ENCODE measurements around the gene RAI14. TPM values are rescaled to one million over a fixed set of nuclear protein-coding genes. Genes with fewer than 3 reads are reported as not detected.

Gene RAI14
- total RNA-seq, result under 1 TPM in 3 of 5 experiments, not detected in 2; 0.32 to 0.98 (median 0.89) TPM
- polyA plus RNA-seq, result not detected
- 0.54 reads per million for total RNA-seq

DNA sequence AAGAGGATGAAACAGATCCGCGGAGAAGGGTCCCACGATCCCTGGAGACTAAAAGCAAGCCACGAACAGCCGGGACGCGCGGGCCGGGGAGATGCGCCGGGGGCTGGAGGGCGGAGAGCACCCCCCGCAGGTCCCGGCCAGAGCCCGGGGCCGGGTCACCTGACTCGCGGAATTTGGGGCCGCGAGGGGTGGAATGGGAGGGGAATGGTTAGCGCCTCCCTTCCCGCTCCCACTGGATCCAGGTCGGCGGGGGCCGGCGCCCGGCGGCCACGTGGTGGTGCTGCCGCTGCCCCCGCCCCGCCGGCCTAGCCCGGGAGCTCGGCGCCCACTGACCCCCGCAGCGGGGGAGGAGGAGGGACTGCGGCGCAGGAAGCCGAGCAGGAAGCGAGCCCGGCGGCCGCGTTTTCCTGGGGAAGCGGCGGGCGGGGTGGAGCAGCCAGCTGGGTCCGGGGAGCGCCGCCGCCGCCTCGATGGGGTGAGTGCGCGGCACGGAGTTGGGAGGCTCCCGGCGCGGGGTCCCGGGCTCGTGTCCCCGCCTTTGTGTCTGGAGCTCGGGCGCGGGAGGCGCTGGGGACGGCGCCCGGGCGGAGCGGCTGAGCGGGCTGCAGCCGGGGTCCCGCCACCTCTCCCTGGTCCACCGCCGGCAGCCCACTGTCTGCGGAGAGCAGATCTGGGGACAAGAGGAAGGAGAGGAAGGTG is at the start of gene RAI14:
Gene RAI14 (plus strand): TSS at position 328 of the 699 bp plus-strand sequence. CDS start 30,592 bp downstream, outside the sequence.
- Histone ChIP-seq H3K27me3 (ENCODE audit: control insufficient read depth in 2 of 2, insufficient read depth in 2 of 2, low read length in 2 of 2) (peaks cover 3 to 8% of the 10 kb centered on the region in 2 donors), H3K4me1 (ENCODE audit: control insufficient read depth in 2 of 2, insufficient read depth in 2 of 2, low read length in 2 of 2) (peaks cover 3 to 8% of the 10 kb centered on the region in 2 donors), H3K27ac (ENCODE audit: low read depth, low read length) (peak within 1 kb of the TSS; percentile 42), H3K36me3 (ENCODE audit: control insufficient read depth in 2 of 3, insufficient read depth in 3 of 3, low read length in 3 of 3) (no peaks in the 10 kb centered on the region), H3K9me3 (ENCODE audit: control insufficient read depth in 2 of 3, low read length in 3 of 3) (no peaks in the 10 kb centered on the region), H3K4me3 (ENCODE audit: low read length) (peak within 1 kb of the TSS; percentile 57)
- peaks cover 24 to 69% (median 34%) of the 10 kb centered on the region in 5 donors for H3K27me3 Mint-ChIP-seq
- ChIA-PET POLR2A (no interaction called here), CTCF (no interaction called here)
- DNase-seq, result peak in 4 of 9 donors; percentile 11 to 44 (median 16)
- peak within 1 kb of the TSS; percentile 34 to 92 (median 83) for H3K27ac Mint-ChIP-seq
- H3K36me3 Mint-ChIP-seq, result peaks cover 0 to 4% (median 0%) of the 10 kb centered on the region in 5 donors
- peaks cover 0 to 2% (median 0%) of the 10 kb centered on the region in 11 donors for H3K9me3 Mint-ChIP-seq
- peak within 1 kb of the TSS; percentile 80 to 100 (median 94) for H3K4me3 Mint-ChIP-seq
- H3K4me1 Mint-ChIP-seq, result peaks cover 12 to 29% (median 22%) of the 10 kb centered on the region in 7 donors
- peak; percentile 27 for ATAC-seq
- intact Hi-C loops (cut with micrococcal nuclease), result loop anchor here (5.0 to 10.0 kb wide), 2 partner anchors 181 to 239 kb away; partner anchors contain the start of gene TTC23L (in 1 of the 2)

DNA sequence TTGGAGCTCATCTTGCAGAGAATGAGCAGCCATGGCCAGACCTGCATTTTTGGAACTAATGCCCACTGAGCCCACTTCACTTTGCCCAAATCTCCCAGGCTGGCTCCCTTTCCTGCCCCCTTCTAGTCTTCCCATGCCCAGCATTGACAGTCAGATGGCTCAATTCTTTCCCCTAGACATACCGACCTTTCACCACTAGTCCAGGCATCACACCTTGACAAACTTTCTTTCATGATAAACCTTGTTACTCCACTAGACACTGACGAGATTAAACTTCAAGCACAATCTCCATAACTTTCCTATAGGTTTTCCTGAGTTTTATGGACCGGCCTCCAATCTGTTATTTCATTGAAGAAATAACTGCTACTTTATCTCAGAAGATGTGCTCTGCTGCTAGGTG is 47.8 kb upstream of the RAI14 start:
- no peaks in the 10 kb centered on the region for H3K9me3 ChIP-seq (ENCODE audit: control insufficient read depth in 2 of 3, low read length in 3 of 3)
- Mint-ChIP-seq H3K36me3 (no peaks in the 10 kb centered on the region), H3K4me3 (no peak overlapping the region), H3K9me3 (peaks cover 0 to 2% (median 0%) of the 10 kb centered on the region in 11 donors), H3K27me3 (peaks cover 0 to 19% (median 10%) of the 10 kb centered on the region in 5 donors), H3K27ac (no peak overlapping the region), H3K4me1 (no peaks in the 10 kb centered on the region)
- H3K27ac ChIP-seq (ENCODE audit: low read depth, low read length), result no peak overlapping the region
- H3K36me3 ChIP-seq (ENCODE audit: control insufficient read depth in 2 of 3, insufficient read depth in 3 of 3, low read length in 3 of 3), result no peaks in the 10 kb centered on the region
- DNase-seq (no peak), ATAC-seq (no peak)
- no peaks in the 10 kb centered on the region for H3K4me1 ChIP-seq (ENCODE audit: control insufficient read depth in 2 of 2, insufficient read depth in 2 of 2, low read length in 2 of 2)
- intact Hi-C loops (cut with micrococcal nuclease), result no loop called here
- POLR2A ChIA-PET, result no interaction called here
- H3K27me3 ChIP-seq (ENCODE audit: control insufficient read depth in 2 of 2, insufficient read depth in 2 of 2, low read length in 2 of 2), result no peaks in the 10 kb centered on the region
- no peak overlapping the region for H3K4me3 ChIP-seq (ENCODE audit: low read length)
- CTCF ChIA-PET, result interaction anchor here (0.6 kb wide), 1 partner anchor 29 kb away, joined by 5 read pairs; no protein-coding TSS in a partner anchor

DNA sequence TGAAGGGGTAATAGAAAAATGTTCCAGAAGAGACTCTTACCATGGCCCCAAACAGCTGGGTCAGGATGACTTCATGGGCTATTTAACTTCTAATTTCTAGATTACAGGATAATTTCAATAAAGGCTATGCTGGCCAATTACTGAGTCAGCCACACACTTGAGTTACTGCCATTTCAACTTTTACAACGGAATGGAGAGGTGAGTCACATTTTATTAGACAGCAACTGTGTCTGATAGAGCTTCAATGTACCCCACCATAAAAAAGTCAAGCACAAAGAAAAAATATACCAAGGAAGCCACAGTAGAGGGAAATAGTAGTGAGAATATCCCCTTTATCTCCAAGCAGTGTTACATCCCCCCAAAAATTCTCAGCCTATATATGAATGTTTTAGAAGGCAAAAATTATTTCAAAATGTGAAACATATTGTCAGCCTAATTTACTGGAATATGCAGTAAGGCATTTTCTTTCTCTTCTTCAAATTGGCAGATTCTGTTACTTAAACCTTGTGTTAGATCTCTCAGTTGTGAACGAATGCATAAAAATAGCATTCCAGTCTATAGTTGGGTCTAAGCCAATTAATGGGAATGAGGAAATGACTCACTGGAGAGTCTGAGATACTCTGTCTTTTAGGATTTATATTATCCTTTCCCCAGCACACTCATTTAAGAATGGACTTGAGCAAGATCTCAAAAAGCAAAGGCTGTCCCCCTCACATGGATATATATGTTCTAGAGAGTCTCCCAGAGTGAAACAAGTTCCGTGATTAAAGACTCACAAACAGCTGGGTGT is 47.1 kb upstream of the RAI14 start:
- Histone ChIP-seq H3K4me1 (ENCODE audit: control insufficient read depth in 2 of 2, insufficient read depth in 2 of 2, low read length in 2 of 2) (no peaks in the 10 kb centered on the region), H3K27ac (ENCODE audit: low read depth, low read length) (no peak overlapping the region), H3K27me3 (ENCODE audit: control insufficient read depth in 2 of 2, insufficient read depth in 2 of 2, low read length in 2 of 2) (no peaks in the 10 kb centered on the region), H3K36me3 (ENCODE audit: control insufficient read depth in 2 of 3, insufficient read depth in 3 of 3, low read length in 3 of 3) (no peaks in the 10 kb centered on the region), H3K4me3 (ENCODE audit: low read length) (no peak overlapping the region), H3K9me3 (ENCODE audit: control insufficient read depth in 2 of 3, low read length in 3 of 3) (no peaks in the 10 kb centered on the region)
- ATAC-seq (no peak), DNase-seq (no peak)
- H3K27me3 Mint-ChIP-seq, result peaks cover 0 to 19% (median 10%) of the 10 kb centered on the region in 5 donors
- intact Hi-C loops (cut with micrococcal nuclease), result no loop called here
- no peak overlapping the region for H3K27ac Mint-ChIP-seq
- ChIA-PET POLR2A (no interaction called here), CTCF (no interaction called here)
- H3K4me1 Mint-ChIP-seq, result no peaks in the 10 kb centered on the region
- H3K4me3 Mint-ChIP-seq, result no peak overlapping the region
- no peaks in the 10 kb centered on the region for H3K36me3 Mint-ChIP-seq
- peaks cover 0 to 2% (median 0%) of the 10 kb centered on the region in 11 donors for H3K9me3 Mint-ChIP-seq

DNA sequence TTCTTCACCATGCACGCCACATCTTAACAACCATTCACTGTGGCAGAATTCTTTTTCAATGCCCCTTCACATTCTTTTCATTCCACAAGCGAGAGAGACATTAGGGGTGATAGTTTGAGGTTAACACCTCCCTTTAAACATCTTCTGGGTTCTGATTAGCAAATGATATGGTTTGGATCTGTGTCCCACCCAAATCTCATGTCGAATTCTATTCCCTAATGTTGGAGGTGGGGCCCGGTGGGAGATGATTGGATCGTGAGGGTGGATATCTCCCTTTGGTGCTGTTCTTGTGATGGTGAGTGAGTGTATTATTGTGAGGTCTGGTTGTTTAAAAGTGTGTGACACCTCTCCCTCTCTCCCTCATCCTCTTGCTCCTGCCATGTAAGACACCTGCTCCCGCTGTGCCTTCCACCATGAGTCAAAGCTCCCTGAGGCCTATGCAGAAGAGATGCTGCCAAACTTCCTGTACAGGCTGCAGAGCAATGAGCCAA is 46.1 kb upstream of the RAI14 start:
- ATAC-seq (no peak), DNase-seq (no peak)
- Mint-ChIP-seq H3K27ac (no peak overlapping the region), H3K36me3 (no peaks in the 10 kb centered on the region), H3K4me1 (no peaks in the 10 kb centered on the region), H3K27me3 (peaks cover 0 to 19% (median 10%) of the 10 kb centered on the region in 5 donors), H3K4me3 (no peak overlapping the region), H3K9me3 (peaks cover 0 to 2% (median 0%) of the 10 kb centered on the region in 11 donors)
- H3K9me3 ChIP-seq (ENCODE audit: control insufficient read depth in 2 of 3, low read length in 3 of 3), result no peaks in the 10 kb centered on the region
- no peaks in the 10 kb centered on the region for H3K36me3 ChIP-seq (ENCODE audit: control insufficient read depth in 2 of 3, insufficient read depth in 3 of 3, low read length in 3 of 3)
- intact Hi-C loops (cut with micrococcal nuclease), result no loop called here
- no peaks in the 10 kb centered on the region for H3K27me3 ChIP-seq (ENCODE audit: control insufficient read depth in 2 of 2, insufficient read depth in 2 of 2, low read length in 2 of 2)
- POLR2A ChIA-PET, result no interaction called here
- H3K4me1 ChIP-seq (ENCODE audit: control insufficient read depth in 2 of 2, insufficient read depth in 2 of 2, low read length in 2 of 2), result no peaks in the 10 kb centered on the region
- CTCF ChIA-PET, result no interaction called here
- no peak overlapping the region for H3K27ac ChIP-seq (ENCODE audit: low read depth, low read length)
- H3K4me3 ChIP-seq (ENCODE audit: low read length), result no peak overlapping the region

DNA sequence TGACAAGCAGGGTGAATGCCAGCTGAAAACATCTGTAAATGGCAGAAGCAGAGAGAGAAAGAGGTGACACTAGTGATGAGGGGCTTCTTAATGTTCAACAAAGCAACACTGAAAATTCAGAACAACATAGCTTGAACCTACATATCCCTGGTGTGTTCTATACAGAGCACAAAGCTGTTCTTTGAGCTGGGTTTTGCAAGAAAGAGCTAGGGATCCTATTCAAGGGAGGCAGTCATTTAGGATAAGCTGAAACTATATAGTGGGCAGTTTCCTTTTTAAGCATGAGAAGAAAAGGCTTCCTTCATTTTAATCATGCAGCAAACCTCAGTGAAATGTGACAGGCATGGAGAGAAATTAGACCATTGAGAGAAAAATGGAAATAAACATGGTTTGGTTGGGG is 45.6 kb upstream of the RAI14 start:
- H3K4me1 Mint-ChIP-seq, result no peaks in the 10 kb centered on the region
- no peak overlapping the region for H3K27ac Mint-ChIP-seq
- H3K9me3 ChIP-seq (ENCODE audit: control insufficient read depth in 2 of 3, low read length in 3 of 3), result no peaks in the 10 kb centered on the region

DNA sequence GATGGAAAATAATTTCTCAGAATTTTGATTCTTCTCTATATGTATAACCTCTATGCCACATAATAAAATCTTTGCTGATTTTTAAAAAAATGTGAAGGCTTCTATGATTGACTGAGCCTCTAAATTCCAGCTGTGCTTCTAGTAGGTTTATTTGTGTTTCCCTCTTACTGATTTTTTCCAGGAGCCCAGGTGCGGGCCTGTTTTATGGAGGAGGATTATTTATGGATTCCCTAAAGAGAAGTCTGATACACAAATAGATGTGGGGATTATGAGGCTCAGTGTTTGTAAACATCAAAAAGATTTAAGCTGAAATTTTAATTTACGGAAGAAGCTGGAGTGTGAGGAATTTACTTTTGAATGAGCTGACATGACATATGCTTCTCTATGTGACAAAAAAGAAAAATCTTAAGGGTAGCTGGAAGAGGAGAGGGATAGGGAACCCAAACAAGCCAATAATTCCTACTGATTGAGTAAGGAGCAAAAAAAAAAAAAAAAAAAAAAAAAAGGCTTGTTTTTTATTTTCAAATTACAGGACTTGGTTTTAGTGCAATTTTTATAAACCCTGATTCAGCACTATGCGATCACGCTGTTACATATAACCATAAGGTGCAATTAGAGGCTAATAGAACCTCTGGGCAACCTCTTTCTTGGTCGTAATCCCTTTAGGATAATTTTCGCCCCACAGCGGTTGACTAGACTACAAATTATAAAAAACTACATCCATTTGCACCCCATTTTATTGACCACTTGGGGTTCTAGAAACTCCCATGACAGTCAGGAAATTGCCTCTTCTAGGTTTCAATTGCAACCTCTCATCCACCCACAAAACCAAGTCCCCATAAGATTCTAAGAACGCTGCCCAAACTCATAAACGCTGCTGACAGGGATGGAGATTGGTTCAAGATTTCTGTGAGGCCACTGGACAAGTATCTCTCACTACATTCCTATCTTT is 44.4 kb upstream of the RAI14 start:
- no peaks in the 10 kb centered on the region for H3K9me3 ChIP-seq (ENCODE audit: control insufficient read depth in 2 of 3, low read length in 3 of 3)
- H3K27me3 ChIP-seq (ENCODE audit: control insufficient read depth in 2 of 2, insufficient read depth in 2 of 2, low read length in 2 of 2), result no peaks in the 10 kb centered on the region
- intact Hi-C loops (cut with micrococcal nuclease), result no loop called here
- POLR2A ChIA-PET, result no interaction called here
- Mint-ChIP-seq H3K27me3 (peaks cover 0 to 24% (median 14%) of the 10 kb centered on the region in 5 donors), H3K27ac (no peak overlapping the region), H3K4me1 (no peaks in the 10 kb centered on the region), H3K4me3 (no peak overlapping the region), H3K36me3 (no peaks in the 10 kb centered on the region), H3K9me3 (peaks cover 0 to 2% (median 0%) of the 10 kb centered on the region in 11 donors)
- H3K27ac ChIP-seq (ENCODE audit: low read depth, low read length), result no peak overlapping the region
- H3K4me3 ChIP-seq (ENCODE audit: low read length), result no peak overlapping the region
- ATAC-seq (no peak), DNase-seq (no peak)
- H3K4me1 ChIP-seq (ENCODE audit: control insufficient read depth in 2 of 2, insufficient read depth in 2 of 2, low read length in 2 of 2), result no peaks in the 10 kb centered on the region
- CTCF ChIA-PET, result interaction anchor here (0.6 to 0.7 kb wide), 2 partner anchors 9 to 47 kb away, joined by 3 to 5 read pairs; no protein-coding TSS in a partner anchor
- no peaks in the 10 kb centered on the region for H3K36me3 ChIP-seq (ENCODE audit: control insufficient read depth in 2 of 3, insufficient read depth in 3 of 3, low read length in 3 of 3)

More for the DNA sequence above, 45.6 kb upstream of the RAI14 start:
- Mint-ChIP-seq H3K9me3 (peaks cover 0 to 2% (median 0%) of the 10 kb centered on the region in 11 donors), H3K27me3 (peaks cover 0 to 19% (median 10%) of the 10 kb centered on the region in 5 donors), H3K4me3 (no peak overlapping the region), H3K36me3 (no peaks in the 10 kb centered on the region)
- ChIA-PET POLR2A (no interaction called here), CTCF (no interaction called here)
- H3K27ac ChIP-seq (ENCODE audit: low read depth, low read length), result no peak overlapping the region
- H3K36me3 ChIP-seq (ENCODE audit: control insufficient read depth in 2 of 3, insufficient read depth in 3 of 3, low read length in 3 of 3), result no peaks in the 10 kb centered on the region
- intact Hi-C loops (cut with micrococcal nuclease), result no loop called here
- H3K4me3 ChIP-seq (ENCODE audit: low read length), result no peak overlapping the region
- H3K4me1 ChIP-seq (ENCODE audit: control insufficient read depth in 2 of 2, insufficient read depth in 2 of 2, low read length in 2 of 2), result no peaks in the 10 kb centered on the region
- no peaks in the 10 kb centered on the region for H3K27me3 ChIP-seq (ENCODE audit: control insufficient read depth in 2 of 2, insufficient read depth in 2 of 2, low read length in 2 of 2)
- DNase-seq, result no peak
- no peak for ATAC-seq
